Measurements from ENCODE around the gene TAS2R43.
"Not testable (repeated sequence)": the region's sequence is repeated elsewhere in the genome, so short reads cannot be mapped to it uniquely, and the experiment has no call there.

The TAS2R43 gene, protein sequence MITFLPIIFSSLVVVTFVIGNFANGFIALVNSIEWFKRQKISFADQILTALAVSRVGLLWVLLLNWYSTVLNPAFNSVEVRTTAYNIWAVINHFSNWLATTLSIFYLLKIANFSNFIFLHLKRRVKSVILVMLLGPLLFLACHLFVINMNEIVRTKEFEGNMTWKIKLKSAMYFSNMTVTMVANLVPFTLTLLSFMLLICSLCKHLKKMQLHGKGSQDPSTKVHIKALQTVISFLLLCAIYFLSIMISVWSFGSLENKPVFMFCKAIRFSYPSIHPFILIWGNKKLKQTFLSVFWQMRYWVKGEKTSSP

DNA sequence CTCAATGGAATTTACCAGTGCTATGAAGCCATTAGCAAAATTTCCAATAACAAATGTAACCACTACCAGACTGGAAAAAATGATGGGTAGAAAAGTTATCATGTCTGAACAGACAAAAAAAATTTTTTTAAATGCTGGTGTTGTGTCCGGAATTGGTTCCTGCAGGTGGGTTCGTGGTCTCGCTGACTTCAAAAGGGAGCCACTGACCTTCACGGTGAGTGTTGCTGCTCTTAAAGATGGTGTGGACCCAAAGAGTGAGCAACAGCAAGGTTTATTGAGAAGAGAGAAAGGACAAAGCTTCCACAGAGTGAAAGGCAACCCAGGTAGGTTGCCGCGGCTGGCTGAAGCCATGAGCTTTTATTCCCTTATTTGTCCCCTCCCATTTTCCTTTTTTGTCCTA lies at the start of gene TAS2R43:
TAS2R43 (minus strand) TSS at position 186 of the 400 bp plus-strand sequence; CDS start at position 102, 84 bp downstream.
- DNase-seq, result no peak

DNA sequence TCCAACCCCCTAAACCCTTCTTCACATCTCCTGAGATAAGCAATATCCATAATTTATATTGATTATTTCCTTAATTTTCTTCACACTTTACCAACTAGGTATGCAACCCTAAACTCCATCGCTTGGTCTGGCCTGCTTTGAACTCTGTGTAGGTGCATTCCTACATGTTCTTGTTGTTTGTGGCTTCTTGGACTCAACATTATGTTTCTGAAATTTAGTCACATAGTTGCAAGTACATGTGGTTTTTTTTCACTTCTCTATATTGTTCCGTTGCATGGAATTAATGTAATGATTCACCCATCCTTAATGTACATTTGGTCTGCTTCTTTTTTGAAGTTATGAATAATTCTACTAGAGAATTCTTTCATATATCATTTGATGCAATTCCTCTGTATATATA lies 44.0 kb upstream of the TAS2R43 start:
- DNase-seq, result no peak

DNA sequence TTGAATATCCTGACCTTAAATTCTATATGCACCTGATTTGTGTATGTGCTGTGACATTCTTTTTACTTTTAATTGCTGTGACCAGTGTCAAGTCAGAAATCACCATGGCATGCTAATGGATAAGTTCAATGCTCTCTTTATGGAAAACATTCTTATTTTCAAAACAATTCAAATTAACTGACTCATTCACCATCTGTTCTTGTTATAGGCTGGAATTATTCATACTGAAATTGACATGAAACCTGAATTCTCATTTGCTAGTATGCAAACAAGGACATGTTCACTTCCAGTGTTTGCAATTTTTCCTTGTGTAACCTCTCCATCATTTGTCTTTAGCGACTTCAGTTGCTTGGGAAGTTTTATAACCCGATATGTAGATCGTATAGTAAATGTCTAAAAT lies 42.2 kb upstream of the TAS2R43 start, which contains the start of gene TAS2R30:
TAS2R30 (minus strand) TSS at position 340 of the 400 bp plus-strand sequence. CDS start 400 bp downstream, outside the sequence.
- no peak for DNase-seq

DNA sequence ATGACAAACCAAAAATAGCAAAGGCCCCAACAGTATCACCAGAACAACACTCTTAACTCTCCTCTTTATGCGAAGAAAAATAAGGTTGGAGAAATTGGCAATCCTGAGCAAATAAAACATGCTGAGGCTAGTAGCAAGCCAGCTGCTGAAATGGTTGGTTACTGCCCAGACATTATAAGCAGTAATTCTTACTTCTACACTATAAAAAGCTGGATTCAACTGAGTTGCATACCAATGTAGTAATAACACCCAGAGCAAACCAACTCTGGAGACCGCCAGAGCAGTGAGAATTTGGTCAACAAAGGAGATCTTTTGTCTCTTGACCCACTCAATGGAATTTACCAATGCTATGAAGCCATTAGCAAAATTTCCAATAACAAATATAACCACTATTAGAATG lies 41.7 kb upstream of the TAS2R43 start:
- no peak for DNase-seq

DNA sequence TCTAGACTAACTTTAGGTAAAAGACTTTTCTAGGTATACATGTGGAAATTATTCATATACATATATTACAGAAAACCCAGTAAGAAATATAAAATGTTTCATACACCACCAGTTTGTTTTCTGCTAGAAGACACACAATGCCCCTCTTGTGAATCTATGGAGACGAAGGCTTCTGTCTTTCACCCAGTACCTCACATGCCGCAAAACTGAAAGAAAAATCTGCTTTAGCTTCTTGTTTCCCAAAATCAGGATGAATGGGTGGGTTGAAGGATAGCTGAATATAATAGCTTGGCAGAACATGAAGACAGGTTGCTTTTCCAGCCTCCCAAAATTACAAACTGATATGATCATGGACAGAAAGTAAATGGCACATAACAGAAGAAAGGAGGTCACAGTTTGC lies 41.0 kb upstream of the TAS2R43 start:
- no peak for DNase-seq

DNA sequence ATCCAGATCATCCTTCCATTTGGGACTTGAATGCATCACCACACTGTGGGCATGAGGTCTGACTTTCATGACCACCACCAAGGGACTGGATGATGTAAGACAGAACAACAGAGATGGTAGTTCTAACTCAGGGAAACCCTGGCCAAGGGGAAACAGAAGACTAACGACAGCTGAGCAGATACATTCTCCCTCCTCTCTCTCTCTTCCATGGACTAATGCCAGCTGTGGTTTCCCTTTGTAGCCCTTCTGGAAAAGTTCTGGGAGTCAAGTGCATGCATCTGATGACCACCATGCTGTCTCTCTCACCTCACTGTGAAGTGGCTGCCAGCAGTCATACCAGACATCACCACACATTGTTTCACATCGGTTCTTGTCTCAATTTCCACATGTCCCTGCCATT lies 38.9 kb upstream of the TAS2R43 start:
- no peak for DNase-seq

DNA sequence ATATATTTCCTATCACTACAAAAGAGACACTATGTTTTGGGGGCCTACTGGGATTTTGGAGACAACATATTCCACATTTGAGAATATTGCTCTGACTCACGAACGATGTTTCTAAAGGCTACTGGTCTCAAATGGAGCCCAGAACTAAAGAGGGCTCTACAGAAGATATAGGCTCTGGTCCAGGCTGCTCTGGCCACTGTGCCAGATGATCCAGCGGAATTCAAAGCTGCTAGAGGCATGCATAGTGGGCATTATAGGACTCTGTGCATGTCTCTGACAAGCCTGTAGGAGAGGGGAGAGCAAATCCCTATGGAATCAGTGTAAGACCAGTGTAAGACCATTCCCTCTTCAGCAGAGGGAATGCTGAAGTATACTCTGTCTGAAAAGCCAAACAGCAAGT lies 38.3 kb upstream of the TAS2R43 start:
- DNase-seq, result no peak

DNA sequence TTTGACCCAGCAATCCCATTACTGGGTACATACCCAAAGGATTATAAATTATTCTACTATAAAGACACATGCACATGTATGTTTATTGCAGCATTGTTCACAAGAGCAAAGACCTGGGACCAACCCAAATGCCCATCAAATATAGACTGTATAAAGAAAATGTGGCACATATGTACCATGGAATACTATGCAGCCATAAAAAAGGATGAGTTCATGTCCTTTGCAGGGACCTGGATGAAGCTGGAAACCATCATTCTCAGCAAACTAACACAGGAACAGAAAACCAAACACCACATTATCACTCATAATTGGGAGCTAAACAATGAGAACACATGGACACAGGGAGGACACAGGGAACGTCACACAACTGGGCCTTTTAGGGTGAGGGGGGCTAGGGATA lies 22.0 kb upstream of the TAS2R43 start:
- DNase-seq, result not testable (repeated sequence)

DNA sequence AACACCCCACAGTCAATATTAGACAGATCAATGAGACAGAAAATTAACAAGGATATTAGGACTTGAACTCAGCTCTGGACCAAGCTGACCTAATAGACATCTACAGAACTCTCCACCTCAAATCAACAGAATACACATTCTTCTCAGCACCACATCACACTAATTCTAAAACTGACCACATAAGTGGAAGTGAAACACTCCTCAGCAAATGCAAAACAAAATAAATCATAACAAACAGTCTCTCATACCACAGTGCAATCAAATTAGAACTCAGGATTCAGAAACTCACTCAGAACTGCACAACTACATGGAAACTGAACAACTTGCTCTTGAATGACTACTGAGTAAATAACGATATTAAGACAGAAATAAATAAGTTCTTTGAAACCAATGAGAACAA lies 19.1 kb upstream of the TAS2R43 start:
- not testable (repeated sequence) for DNase-seq

DNA sequence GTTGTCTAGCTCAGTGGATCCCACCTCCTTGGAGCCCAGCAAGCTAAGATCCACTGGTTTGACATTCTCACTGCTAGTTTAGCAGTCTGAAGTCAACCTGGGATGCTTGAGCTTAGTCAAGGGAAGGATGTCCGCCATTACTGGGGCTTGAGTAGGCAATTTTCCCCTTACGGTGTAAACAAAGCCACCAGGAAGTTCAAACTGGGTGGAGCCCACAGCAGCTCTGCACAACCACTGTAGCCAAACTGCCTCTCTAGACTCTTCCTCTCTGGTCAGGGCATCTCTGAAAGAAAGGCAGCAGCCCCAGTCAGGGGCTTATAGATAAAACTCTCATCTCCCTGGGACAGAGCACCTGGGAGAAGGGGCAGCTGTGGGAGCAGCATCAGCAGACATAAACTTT lies 16.7 kb upstream of the TAS2R43 start:
- DNase-seq, result no peak

DNA sequence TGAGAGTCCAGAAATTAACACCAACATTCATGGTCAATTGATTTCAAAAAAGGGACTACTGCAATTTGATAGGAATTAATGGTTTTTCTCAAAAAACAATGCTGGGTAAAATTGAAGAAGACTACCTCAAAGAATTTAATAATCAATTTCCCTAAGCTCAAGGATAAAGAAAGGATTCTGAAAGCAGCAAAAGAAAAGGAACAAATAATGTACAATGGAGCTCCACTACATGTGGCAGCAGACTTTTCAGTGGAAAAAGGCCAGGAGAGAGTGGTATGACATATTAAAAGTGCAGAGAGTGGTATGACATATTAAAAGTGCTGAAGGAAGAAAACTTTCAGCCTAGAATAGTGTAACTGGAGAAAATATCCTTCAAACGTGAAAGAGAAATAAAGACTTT lies 15.6 kb upstream of the TAS2R43 start:
- DNase-seq, result no peak

DNA sequence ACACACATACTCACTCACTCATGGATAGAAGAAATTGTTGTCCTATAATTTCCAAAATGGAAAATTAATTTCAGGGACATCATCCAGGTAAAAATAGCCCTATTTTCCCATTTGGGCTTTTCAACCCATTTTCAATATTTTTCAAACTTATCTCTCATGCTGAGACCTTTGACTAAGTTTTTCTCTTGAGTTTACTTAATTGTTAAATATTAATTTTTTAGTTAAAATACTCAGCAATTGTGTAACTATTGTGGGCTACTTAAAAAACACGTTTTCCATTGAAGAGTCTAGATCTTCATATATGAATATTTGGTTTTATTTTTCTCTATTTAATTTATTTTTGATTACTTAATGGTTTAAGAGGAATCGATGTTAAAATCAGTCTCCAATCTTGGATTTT lies 14.2 kb upstream of the TAS2R43 start:
- no peak for DNase-seq

DNA sequence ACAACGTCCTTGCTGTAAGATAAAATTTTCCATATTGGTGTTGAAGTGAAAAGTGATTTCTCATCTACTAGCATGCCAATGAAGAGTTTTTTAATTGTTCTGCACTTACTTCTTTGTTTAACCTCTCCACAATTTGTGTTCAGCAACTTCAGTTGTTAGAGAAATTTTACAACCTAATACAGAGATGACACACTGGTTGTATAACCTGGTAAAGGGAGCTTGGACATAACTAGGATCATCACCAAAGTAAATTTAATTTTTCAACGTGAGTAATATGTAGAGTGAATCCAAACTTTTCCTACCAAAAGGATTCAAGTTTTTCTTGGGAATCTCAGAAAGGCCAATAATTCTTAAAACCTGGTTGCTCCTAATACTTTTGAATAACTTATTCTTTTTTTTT lies 13.4 kb upstream of the TAS2R43 start:
- no peak for DNase-seq

DNA sequence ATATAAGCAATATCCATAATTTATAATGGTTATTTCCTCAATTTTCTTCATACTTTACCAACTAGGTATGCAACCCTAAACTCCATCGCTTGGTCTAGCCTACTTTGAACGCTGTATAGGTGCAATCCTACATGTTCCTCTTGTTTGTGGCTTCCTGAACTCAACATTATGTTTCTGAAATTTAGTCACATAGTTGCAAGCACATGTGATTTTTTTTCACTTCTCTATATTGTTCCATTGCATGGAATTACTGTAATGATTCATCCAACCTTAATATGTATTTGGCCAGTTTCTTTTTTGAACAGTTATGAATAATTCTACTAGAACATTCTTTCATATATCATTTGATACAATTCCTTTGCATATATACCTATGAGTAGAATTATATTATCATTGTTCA lies 2.8 kb upstream of the TAS2R43 start:
- not testable (repeated sequence) for DNase-seq

DNA sequence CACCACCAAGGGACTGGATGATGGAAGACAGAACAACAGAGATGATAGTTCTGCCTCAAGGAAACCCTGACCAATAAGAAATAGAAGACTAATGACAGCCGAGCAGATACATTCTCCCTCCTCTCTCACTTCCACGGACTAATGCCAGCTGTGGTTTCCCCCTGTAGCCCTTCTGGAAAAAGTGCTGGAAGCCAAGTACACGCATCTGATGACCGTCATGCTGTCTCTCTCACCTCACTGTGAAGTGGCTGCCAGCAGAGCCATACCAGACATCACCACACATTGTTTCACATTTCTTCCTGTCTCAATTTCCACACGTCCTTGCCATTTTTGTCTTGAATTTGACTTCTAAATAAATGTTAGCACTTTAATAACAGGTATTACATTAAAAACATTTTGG lies 2.9 kb downstream of the TAS2R43 start:
- no peak for DNase-seq

DNA sequence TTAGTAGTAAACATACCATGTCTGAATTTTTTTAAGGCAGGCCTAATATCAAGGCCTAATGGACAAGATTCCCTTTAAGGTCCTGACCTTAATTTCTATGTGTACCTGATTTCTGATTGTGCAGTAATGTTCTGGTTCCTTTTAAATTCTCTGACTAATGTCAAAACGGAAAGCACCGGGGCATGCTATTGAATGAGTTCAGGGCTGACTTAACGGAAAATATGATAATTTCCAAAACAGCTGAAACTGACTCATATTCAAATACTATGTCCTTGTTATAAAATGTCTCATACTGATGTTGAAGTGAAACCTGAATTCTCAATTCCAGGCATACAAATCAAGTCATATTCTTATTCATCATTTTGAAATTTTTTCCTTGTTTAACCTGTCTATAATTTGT lies 6.7 kb downstream of the TAS2R43 start:
- DNase-seq, result no peak

DNA sequence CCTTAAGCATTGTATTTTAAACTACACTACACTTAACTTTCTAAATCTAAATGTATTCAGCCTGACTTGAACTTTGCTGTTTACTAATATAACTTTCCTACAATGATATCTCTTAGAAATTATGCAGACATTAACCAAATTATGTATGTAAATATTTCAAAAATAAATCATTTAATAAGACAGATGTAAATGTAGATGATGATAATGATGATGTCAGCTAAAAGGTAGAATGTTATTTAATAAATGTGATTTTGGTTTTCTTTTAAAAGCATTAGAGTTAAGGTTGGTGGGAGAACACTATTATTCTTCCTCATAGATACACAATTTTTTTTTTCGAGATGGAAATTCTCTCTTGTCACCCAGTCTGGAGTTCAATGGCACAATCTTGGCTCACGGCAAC lies 10.1 kb downstream of the TAS2R43 start:
- no peak for DNase-seq

DNA sequence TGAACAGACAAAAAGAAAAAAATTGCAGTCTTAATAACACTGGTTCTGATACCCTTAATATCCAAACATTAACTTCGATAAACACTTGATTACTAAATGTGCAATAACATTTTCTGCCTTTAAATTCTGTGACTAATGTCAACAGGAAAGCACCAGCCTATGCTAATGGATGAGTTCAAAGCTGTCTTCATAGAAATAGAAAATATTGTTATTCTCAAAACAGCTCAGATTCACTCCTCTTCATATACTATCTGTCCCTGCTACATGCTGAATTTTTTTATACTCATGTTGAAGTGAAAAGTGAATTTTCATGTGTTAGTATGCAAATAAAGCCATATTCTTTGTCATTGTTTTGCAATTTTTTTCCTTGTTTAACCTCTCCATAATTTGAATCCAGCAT lies 13.9 kb downstream of the TAS2R43 start:
- no peak for DNase-seq

DNA sequence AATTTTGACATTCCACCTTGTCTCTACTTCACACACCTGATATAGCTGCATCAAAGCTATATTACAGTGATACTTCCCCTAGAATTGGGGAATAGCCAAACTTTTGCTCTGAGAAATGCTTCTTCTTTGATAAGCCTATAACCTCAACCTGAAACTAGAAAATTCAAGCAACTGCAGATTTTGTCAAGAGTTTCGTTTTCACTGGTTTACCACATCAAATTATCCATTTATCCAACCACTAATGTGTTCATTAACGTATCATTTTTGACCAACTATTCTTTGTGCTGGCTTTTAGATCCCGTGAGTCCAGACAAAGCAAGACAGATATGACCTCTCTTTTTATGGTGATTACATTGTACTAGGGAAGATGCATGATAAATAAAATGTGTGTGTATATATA lies 16.5 kb downstream of the TAS2R43 start:
- DNase-seq, result no peak

DNA sequence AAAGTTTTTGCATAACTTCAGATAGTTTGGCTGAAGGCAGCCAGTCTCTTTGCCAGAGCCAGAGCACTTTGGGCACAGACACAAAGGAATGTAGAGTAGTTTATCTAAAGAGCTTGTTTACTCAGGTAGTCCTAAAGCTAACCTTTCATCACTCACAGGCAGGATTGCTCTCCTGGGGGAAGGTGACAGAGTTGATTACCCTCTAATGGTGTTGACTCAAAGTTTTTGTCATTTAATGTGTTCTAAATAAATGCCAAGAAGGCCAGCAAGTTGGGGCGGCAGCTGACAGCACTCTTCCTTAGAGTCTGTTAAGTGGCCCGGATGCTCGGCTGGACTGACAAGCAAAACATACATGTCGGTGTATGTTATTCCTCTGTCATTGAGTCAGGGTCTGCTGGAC lies 20.7 kb downstream of the TAS2R43 start:
- no peak for DNase-seq

DNA sequence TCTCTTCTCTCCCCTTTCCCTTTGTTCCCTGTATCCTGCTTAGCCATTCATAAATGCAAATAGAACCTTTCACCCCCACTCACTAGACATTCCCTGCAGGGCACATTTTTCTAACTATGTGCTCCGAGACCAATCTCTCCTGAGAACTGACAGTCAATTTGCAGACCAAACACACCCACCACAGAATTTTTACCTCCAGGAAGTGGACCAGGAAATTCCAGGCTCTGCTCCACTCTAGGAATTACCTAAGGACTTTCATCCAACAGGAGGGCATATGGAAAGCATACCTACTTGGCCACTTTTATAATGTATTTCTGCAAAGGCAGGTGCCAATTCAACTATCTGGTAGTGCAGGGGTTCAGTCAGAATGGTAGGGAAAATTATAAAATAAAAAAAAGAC lies 21.1 kb downstream of the TAS2R43 start:
- DNase-seq, result no peak

DNA sequence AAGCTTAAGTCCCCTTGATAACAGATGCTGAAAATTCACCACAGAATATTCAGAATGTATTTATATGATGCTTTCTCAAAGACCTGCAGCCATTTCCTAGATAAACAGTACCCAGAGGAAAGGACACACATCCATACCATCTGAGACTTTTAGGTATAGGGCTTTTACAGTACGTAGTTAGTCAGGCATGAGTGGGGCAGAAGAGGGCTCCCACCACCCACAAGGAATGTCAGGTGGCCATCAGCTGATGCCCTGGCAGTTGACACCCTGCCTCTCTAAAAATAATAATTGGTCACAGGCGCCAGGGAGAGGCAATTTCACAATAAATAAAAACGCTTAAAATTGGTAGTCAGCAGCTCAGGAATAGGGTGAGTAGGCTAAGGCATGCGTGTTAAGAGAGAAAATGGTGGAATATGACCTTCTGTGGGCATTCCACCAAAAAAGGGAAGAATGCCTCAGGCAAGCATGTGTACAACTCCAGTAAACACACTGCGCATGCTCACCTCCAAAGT lies 22.2 kb downstream of the TAS2R43 start:
- DNase-seq, result no peak

DNA sequence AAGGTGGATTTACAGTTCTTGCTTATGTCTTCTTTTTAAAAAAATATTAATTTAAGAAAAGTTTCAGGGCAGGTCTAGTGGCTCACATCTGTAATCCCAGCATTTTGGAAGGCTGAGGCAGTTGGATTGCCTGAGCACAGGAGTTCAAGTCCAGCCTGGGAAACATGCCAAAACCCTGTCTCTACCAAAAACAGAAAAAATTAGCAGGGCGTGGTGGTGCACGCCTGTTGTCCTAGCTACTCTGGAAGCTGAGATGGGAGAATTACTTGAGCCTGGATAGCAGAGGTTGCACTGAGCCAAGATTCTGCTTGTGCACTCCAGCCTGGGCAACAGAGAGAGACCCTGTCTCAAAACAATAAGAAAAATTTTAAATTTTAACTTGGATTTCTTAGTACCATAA lies 24.6 kb downstream of the TAS2R43 start:
- DNase-seq, result no peak

DNA sequence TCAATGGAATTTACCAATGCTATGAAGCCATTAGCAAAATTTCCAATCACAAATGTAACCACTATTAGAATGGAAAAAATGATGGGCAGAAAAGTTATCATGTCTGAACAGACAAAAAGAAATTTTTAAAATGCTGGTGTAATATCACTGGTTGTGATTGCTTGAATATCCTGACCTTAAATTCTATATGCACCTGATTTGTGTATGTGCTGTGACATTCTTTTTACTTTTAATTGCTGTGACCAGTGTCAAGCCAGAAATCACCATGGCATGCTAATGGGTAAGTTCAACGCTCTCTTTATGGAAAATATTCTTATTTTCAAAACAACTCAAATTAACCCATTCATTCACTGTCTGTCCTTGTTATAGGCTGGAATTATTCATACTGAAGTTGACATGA lies 29.9 kb downstream of the TAS2R43 start, which contains the start of gene TAS2R46:
TAS2R46 (minus strand) TSS at position 101 of the 400 bp plus-strand sequence; CDS start at position 101, 0 bp downstream.
- not testable (repeated sequence) for DNase-seq

DNA sequence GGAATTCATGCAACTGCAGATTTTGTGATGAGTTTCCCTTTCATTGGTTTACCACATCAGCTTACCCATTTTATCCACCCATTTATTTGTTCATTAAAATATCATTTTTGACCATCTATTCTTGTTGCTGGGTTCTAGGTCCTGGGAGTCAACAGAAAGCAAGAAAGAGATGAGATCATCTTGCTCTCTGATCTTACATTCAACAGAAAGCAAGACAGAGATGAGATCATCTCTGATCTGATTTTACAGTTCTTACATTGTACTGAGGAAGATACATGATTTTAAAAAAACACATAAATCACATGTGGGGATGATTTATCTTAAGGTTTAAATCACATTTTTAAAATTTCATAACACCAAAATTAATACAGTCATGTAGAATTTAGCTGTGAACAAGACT lies 32.3 kb downstream of the TAS2R43 start:
- no peak for DNase-seq
